SK-N-SH (cell line): ENCODE data around the gene EPB41L4A. TPM values are rescaled to one million over a fixed set of nuclear protein-coding genes. Genes with fewer than 3 reads are reported as not detected.

ENCODE experiments used
- CTCF ChIA-PET: fragments of 300-600, 350-600 bp; formaldehyde crosslinking; extraction: SDS; loops from one replicate; lab custom pipeline; 2021; lab: Yijun Ruan, JAX
- POLR2A ChIA-PET: fragments of 350-600 bp; sonication (Branson Sonifier 250); formaldehyde crosslinking; extraction: SDS; loops from one replicate; lab custom pipeline; 2020; ENCODE audit warnings: antibody characterized with exemption, inconsistent platforms; lab: Yijun Ruan, JAX
- DNase-seq: peaks from one replicate; pipeline ENCODE4 v3.0.0; 2012
- H2AFZ ChIP-seq: fragments of 200-600 bp; sonication (generic); 2 replicates; pipeline ENCODE4 v1.8.1; 2016; ENCODE audit warnings: antibody characterized with exemption, mild to moderate bottlenecking, low read depth
- H3F3A ChIP-seq: fragments of 200-600 bp; sonication (generic); replicated peaks from 2 replicates; pipeline ENCODE3; 2016; ENCODE audit warnings: antibody characterized with exemption, mild to moderate bottlenecking; ENCODE audit not compliant: insufficient read depth
- H3K27ac ChIP-seq, 2 experiments: fragments of 200-500 bp in 1 of 2; fragments of 200-600 bp in 1 of 2; sonication (Bioruptor generic) in 1 of 2; sonication (generic), shearing (Covaris generic) in 1 of 2; 2 replicates each; pipeline versions ENCODE4 v1.5.1 to v1.6.1; 2014 to 2016; ENCODE audit warnings: low read depth in 2 of 2, inconsistent platforms in 1 of 2, low read length in 1 of 2, mild to moderate bottlenecking in 1 of 2, mixed read lengths in 1 of 2
- H3K27me3 ChIP-seq: fragments of 200-600 bp; sonication (generic), shearing (Covaris generic); 2 replicates; pipeline ENCODE4 v1.6.1; 2016; ENCODE audit warnings: mixed run types; ENCODE audit not compliant: insufficient read depth
- H3K36me3 ChIP-seq, 2 experiments: fragments of 200-500 bp in 1 of 2; fragments of 200-600 bp in 1 of 2; sonication (Bioruptor generic) in 1 of 2; sonication (generic) in 1 of 2; replicated peaks in 1 of 2; 2 replicates each; pipeline versions ENCODE3 to v1.5.1; 2014 to 2016; ENCODE audit warnings: low read length in 1 of 2, mild to moderate bottlenecking in 1 of 2; ENCODE audit not compliant: insufficient read depth in 2 of 2, control insufficient read depth in 1 of 2
- H3K4me1 ChIP-seq, 2 experiments: fragments of 200-500 bp in 1 of 2; fragments of 200-600 bp in 1 of 2; sonication (Bioruptor generic) in 1 of 2; sonication (generic), shearing (Covaris generic) in 1 of 2; 2 replicates each; pipeline versions ENCODE4 v1.5.1 to v1.6.1; 2014 to 2016; ENCODE audit warnings: low read depth in 1 of 2, low read length in 1 of 2, mixed run types in 1 of 2; ENCODE audit not compliant: insufficient read depth in 2 of 2, control insufficient read depth in 1 of 2
- H3K4me2 ChIP-seq: fragments of 200-600 bp; sonication (generic), shearing (Covaris generic); 2 replicates; pipeline ENCODE4 v1.6.1; 2017; ENCODE audit warnings: mixed run types
- H3K4me3 ChIP-seq, 2 experiments: fragments of 200-500 bp in 1 of 2; fragments of 200-600 bp in 1 of 2; sonication (Bioruptor generic) in 1 of 2; sonication (generic), shearing (Covaris generic) in 1 of 2; 2 replicates each; pipeline versions ENCODE4 v1.5.1 to v1.8.1; 2014 to 2016; ENCODE audit warnings: low read depth in 2 of 2, inconsistent platforms in 1 of 2, low read length in 1 of 2, mild to moderate bottlenecking in 1 of 2, mixed read lengths in 1 of 2, moderate library complexity in 1 of 2
- H3K79me2 ChIP-seq: fragments of 200-600 bp; sonication (generic); 2 replicates; pipeline ENCODE4 v1.8.1; 2017; ENCODE audit warnings: mild to moderate bottlenecking; ENCODE audit not compliant: insufficient read depth
- H3K9ac ChIP-seq: fragments of 200-600 bp; sonication (generic); 2 replicates; pipeline ENCODE4 v1.6.1; 2017; ENCODE audit warnings: mixed run types
- H3K9me2 ChIP-seq: fragments of 200-600 bp; sonication (generic); 2 replicates; pipeline ENCODE4 v1.6.1; 2017; ENCODE audit warnings: mixed run types
- H3K9me3 ChIP-seq: fragments of 200-600 bp; sonication (generic); 2 replicates; pipeline ENCODE4 v1.6.1; 2017; ENCODE audit warnings: mixed run types, mild to moderate bottlenecking, moderate library complexity
- H4K20me1 ChIP-seq: fragments of 200-600 bp; sonication (generic); 2 replicates; pipeline ENCODE4 v1.6.1; 2017; ENCODE audit warnings: mild to moderate bottlenecking, mixed run types; ENCODE audit not compliant: insufficient read depth
- CHD2 ChIP-seq: fragments of 150-350 bp; IDR thresholded peaks from 2 replicates; pipeline ENCODE4 v1.6.1; 2018; ENCODE audit warnings: low read length; ENCODE audit not compliant: partially characterized antibody
- EP300 ChIP-seq, 2 experiments: IDR thresholded peaks; 2 replicates each; pipeline versions ENCODE4 v1.4.0 to v1.6.1; 2012; ENCODE audit warnings: borderline replicate concordance in 1 of 2, low read depth in 1 of 2, low read length in 1 of 2
- EZH2phosphoT487 ChIP-seq: fragments of 200-600 bp; sonication (generic); IDR thresholded peaks from 2 replicates; pipeline ENCODE4 v1.6.1; 2017; ENCODE audit warnings: low read depth, mixed run types, mild to moderate bottlenecking, antibody characterized with exemption, moderate library complexity, borderline replicate concordance
- FOSL2 ChIP-seq: IDR thresholded peaks from 2 replicates; pipeline ENCODE4 v1.4.0; 2012; ENCODE audit warnings: low read depth, mild to moderate bottlenecking, moderate library complexity, borderline replicate concordance
- IRF3 ChIP-seq: fragments of 150-350 bp; IDR thresholded peaks from 2 replicates; pipeline ENCODE4 v1.6.1; 2016; ENCODE audit warnings: mild to moderate bottlenecking, low read depth, low read length
- JUND ChIP-seq: IDR thresholded peaks from 2 replicates; pipeline ENCODE4 v1.4.0; 2012
- MEF2A ChIP-seq: IDR thresholded peaks from 2 replicates; pipeline ENCODE4 v1.4.0; 2012; ENCODE audit warnings: low read depth, borderline replicate concordance
- MXI1 ChIP-seq: IDR thresholded peaks from 2 replicates; pipeline ENCODE4 v1.6.1; 2012; ENCODE audit warnings: mild to moderate bottlenecking, low read depth, low read length, improper control_type of control experiment
- NFIC ChIP-seq: IDR thresholded peaks from 2 replicates; pipeline ENCODE4 v1.4.0; 2012; ENCODE audit warnings: borderline replicate concordance
- NRF1 ChIP-seq: IDR thresholded peaks from 2 replicates; pipeline ENCODE4 v1.6.1; 2012; ENCODE audit warnings: low read depth, mild to moderate bottlenecking, low read length
- RAD21 ChIP-seq: IDR thresholded peaks from 2 replicates; pipeline ENCODE4 v1.6.1; 2012; ENCODE audit warnings: mild to moderate bottlenecking, low read length
- RCOR1 ChIP-seq: fragments of 150-350 bp; IDR thresholded peaks from 2 replicates; pipeline ENCODE4 v1.6.1; 2017; ENCODE audit warnings: antibody characterized with exemption, low read length
- RXRA ChIP-seq: IDR thresholded peaks from 2 replicates; pipeline ENCODE4 v1.4.0; 2012; ENCODE audit warnings: low read depth, mild to moderate bottlenecking, borderline replicate concordance
- SIN3A ChIP-seq: IDR thresholded peaks from 2 replicates; pipeline ENCODE4 v1.6.1; 2012; ENCODE audit warnings: low read depth, mild to moderate bottlenecking, low read length, moderate library complexity, borderline replicate concordance
- TAF1 ChIP-seq: IDR thresholded peaks from 2 replicates; pipeline ENCODE4 v1.6.1; 2012; ENCODE audit warnings: low read depth, mild to moderate bottlenecking, low read length, moderate library complexity, borderline replicate concordance
- TEAD4 ChIP-seq: IDR thresholded peaks from 2 replicates; pipeline ENCODE4 v1.4.0; 2012; ENCODE audit warnings: mild to moderate bottlenecking, borderline replicate concordance; ENCODE audit not compliant: insufficient read depth
- YY1 ChIP-seq: IDR thresholded peaks from 2 replicates; pipeline ENCODE4 v1.4.0; 2012; ENCODE audit warnings: low read depth, mild to moderate bottlenecking
- ZBTB33 ChIP-seq: IDR thresholded peaks from 2 replicates; pipeline ENCODE4 v1.4.0; 2012; ENCODE audit warnings: low read depth, borderline replicate concordance
- WGBS: methylation state at CpG from one replicate; pipeline ENCODE4 v1.1.6; 2017; ENCODE audit warnings: low lambda C conversion rate; 5-methylcytosine and 5-hydroxymethylcytosine counted together
- polyA plus RNA-seq, 3 experiments: library from polyadenylated mRNA; depleted of rRNA; stranded (reverse); fragments of >200 nt; gene quantifications; 2 replicates each; pipeline ENCODE4 v1.2.3, GENCODE V29; 2012
- TF ChIP-seq, protein P1 (sequence below): fragments of 200-600 bp; sonication (generic); IDR thresholded peaks from 2 replicates; pipeline ENCODE4 v1.6.1; 2017; ENCODE audit warnings: antibody characterized with exemption, mild to moderate bottlenecking, moderate library complexity
- TF ChIP-seq, protein P2 (sequence below): IDR thresholded peaks from 2 replicates; pipeline ENCODE4 v1.4.0; 2012; ENCODE audit warnings: low read depth, borderline replicate concordance

The EPB41L4A gene
- polyA plus RNA-seq, 1 of the 3 experiments (the other 2 are of a cell fraction): 0.07 TPM

DNA sequence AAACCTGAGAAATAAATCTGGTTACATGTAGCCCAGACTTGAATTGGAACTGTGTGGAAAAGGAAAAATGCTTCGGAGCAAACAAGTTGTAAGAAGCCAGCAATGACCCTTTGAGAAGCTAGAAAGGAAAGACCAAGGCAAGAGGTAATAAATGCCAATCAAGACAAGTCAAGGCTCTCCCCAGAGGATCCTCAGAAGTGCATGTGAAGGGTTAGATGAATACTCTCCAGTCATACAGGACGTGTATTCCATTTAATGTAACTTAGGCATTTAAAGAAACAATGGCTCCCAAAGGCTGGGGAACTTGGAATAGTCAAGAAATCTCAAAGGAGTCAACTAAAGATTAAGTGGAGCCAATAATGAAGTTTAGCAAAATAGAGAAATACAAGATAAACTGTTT, 36.2 kb downstream of the EPB41L4A start:
- 9% methylated on average over 2 of the region's 2 CpGs for WGBS
- no peaks in the 10 kb centered on the region for H3K36me3 ChIP-seq
- ChIA-PET CTCF (interaction anchor here (0.7 to 1.6 kb wide), 5 partner anchors 16 to 802 kb away, joined by 3 to 5 read pairs (median 4); no protein-coding TSS in a partner anchor), POLR2A (no interaction called here)
- H3K9ac ChIP-seq: no peak overlapping the region
- no peak overlapping the region for H2AFZ ChIP-seq
- no peaks in the 10 kb centered on the region for H3K79me2 ChIP-seq
- H3K9me2 ChIP-seq: no peaks in the 10 kb centered on the region
- no peaks in the 10 kb centered on the region for H3F3A ChIP-seq
- H3K4me2 ChIP-seq: no peak overlapping the region
- H3K27ac ChIP-seq: no peak overlapping the region
- no peaks in the 10 kb centered on the region for H3K9me3 ChIP-seq
- no peaks in the 10 kb centered on the region; the same call in 1 of the 2 replicates for H3K27me3 ChIP-seq
- TF ChIP-seq EZH2phosphoT487: no peak
- TF ChIP-seq TEAD4: no peak
- TF ChIP-seq NRF1: no peak
- TF ChIP-seq, protein P1, sequence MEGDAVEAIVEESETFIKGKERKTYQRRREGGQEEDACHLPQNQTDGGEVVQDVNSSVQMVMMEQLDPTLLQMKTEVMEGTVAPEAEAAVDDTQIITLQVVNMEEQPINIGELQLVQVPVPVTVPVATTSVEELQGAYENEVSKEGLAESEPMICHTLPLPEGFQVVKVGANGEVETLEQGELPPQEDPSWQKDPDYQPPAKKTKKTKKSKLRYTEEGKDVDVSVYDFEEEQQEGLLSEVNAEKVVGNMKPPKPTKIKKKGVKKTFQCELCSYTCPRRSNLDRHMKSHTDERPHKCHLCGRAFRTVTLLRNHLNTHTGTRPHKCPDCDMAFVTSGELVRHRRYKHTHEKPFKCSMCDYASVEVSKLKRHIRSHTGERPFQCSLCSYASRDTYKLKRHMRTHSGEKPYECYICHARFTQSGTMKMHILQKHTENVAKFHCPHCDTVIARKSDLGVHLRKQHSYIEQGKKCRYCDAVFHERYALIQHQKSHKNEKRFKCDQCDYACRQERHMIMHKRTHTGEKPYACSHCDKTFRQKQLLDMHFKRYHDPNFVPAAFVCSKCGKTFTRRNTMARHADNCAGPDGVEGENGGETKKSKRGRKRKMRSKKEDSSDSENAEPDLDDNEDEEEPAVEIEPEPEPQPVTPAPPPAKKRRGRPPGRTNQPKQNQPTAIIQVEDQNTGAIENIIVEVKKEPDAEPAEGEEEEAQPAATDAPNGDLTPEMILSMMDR: no peak
- TF ChIP-seq MXI1: no peak
- TF ChIP-seq NFIC: no peak
- no peak for TF ChIP-seq EP300 (IDR thresholded peaks at IDR 0.05; ENCODE audit: borderline replicate concordance in 1 of 2, low read depth in 1 of 2, low read length in 1 of 2)
- TF ChIP-seq ZBTB33: no peak
- no peak for TF ChIP-seq MEF2A
- no peak for TF ChIP-seq YY1
- TF ChIP-seq CHD2: no peak
- TF ChIP-seq RAD21: no peak
- no peak for TF ChIP-seq RXRA
- TF ChIP-seq, protein P2, sequence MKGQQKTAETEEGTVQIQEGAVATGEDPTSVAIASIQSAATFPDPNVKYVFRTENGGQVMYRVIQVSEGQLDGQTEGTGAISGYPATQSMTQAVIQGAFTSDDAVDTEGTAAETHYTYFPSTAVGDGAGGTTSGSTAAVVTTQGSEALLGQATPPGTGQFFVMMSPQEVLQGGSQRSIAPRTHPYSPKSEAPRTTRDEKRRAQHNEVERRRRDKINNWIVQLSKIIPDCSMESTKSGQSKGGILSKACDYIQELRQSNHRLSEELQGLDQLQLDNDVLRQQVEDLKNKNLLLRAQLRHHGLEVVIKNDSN: no peak
- no peak for TF ChIP-seq SIN3A
- no peak for TF ChIP-seq FOSL2
- no peak for TF ChIP-seq RCOR1
- no peak for TF ChIP-seq TAF1
- TF ChIP-seq JUND: no peak
- no peak for TF ChIP-seq IRF3
- H3K4me3 ChIP-seq: no peak overlapping the region
- no peaks in the 10 kb centered on the region for H4K20me1 ChIP-seq
- no peaks in the 10 kb centered on the region; a peak in 1 of 4 replicates for H3K4me1 ChIP-seq
- DNase-seq: no peak
